Heart left ventricle (tissue), 16 donors: ENCODE measurements around the gene NXNL2. TPM values are rescaled to one million over a fixed set of nuclear protein-coding genes. Genes with fewer than 3 reads are reported as not detected.

Experiments
- ATAC-seq, 4 donors: fragments of 200-7000 bp; cut with Tn5 transposase; one replicate each; pipeline ENCODE4 v1.9.1; 2020 to 2022; ENCODE audit warnings: moderate library complexity in 4 of 4, mild to moderate bottlenecking in 3 of 4, moderate number of reproducible peaks in 1 of 4
- DNase-seq, 5 donors: peaks; one replicate each; pipeline ENCODE4 v3.0.0-alpha.2; 2020
- H3K27ac ChIP-seq, 12 donors: fragments of 200-600 bp; sonication (generic) in 4 of 12; one replicate each; pipeline versions ENCODE4 v1.5.0 to v1.8.0; 2016 to 2022; ENCODE audit warnings: mild to moderate bottlenecking in 2 of 12
- H3K27me3 ChIP-seq, 9 donors: fragments of 200-600 bp; sonication (generic) in 2 of 9; one replicate each; pipeline versions ENCODE4 v1.5.1 to v1.8.0; 2016 to 2022; ENCODE audit warnings: mild to moderate bottlenecking in 3 of 9
- H3K36me3 ChIP-seq, 9 donors: fragments of 200-600 bp; sonication (generic) in 2 of 9; one replicate each; pipeline versions ENCODE4 v1.5.0 to v1.8.0; 2018 to 2022; ENCODE audit warnings: mild to moderate bottlenecking in 2 of 9
- H3K4me1 ChIP-seq, 12 donors: fragments of 200-600 bp; sonication (generic) in 4 of 12; one replicate each; pipeline versions ENCODE4 v1.5.0 to v1.8.0; 2016 to 2022; ENCODE audit warnings: mild to moderate bottlenecking in 3 of 12
- H3K4me3 ChIP-seq, 12 donors: fragments of 200-600 bp; sonication (generic) in 4 of 12; one replicate each; pipeline versions ENCODE4 v1.5.0 to v1.8.0; 2017 to 2022; ENCODE audit warnings: mild to moderate bottlenecking in 9 of 12, moderate library complexity in 4 of 12
- H3K9me3 ChIP-seq, 12 donors: fragments of 200-600 bp; sonication (generic) in 4 of 12; one replicate each; pipeline versions ENCODE4 v1.5.0 to v1.8.0; 2016 to 2022; ENCODE audit warnings: mild to moderate bottlenecking in 1 of 12
- CTCF ChIP-seq, 12 donors: fragments of 200-600 bp; sonication (generic) in 4 of 12; IDR thresholded peaks; one replicate each; pipeline versions ENCODE4 v1.5.0 to v1.8.0; 2018 to 2022; ENCODE audit warnings: antibody characterized with exemption in 12 of 12, mild to moderate bottlenecking in 5 of 12
- POLR2A ChIP-seq, 2 donors: fragments of 450-650 bp; IDR thresholded peaks; one replicate each; pipeline ENCODE4 v1.6.1; 2017; ENCODE audit warnings: antibody characterized with exemption in 2 of 2, mild to moderate bottlenecking in 2 of 2, moderate library complexity in 2 of 2
- WGBS, 4 donors: extraction: QIAGEN DNeasy Blood & Tissue Kit in 2 of 4; methylation state at CpG; one replicate each; pipeline versions ENCODE4 v1.1.5 to v1.1.7; 2013 to 2018; 5-methylcytosine and 5-hydroxymethylcytosine counted together
- intact Hi-C, 10 donors: fragments of 100-400 bp; cut with DNase I; formaldehyde crosslinking; loops; one replicate each; pipeline versions ENCODE4 v1.11.1 to v1.14.2; 2022
- polyA plus RNA-seq, 2 donors: library from polyadenylated mRNA; stranded (reverse); fragments of 200-250 nt; gene quantifications; one replicate each; pipeline ENCODE4 v1.2.3, GENCODE V29; 2013
- total RNA-seq, 9 donors: library from RNA; depleted of rRNA in 2 of 9; stranded (reverse); fragments of >200 nt in 2 of 9; fragmentation: NEBNext Ultra II Directional in 3 of 9; extraction: Animal tissue kit (Norgen Biotek cat#: 25700) in 3 of 9; gene quantifications; one replicate each; pipeline versions ENCODE4 v1.1.0 to v1.2.4, GENCODE V29; 2016 to 2023
- donor health status: ischemic (EF 13 %, LVEDD 7.1; RV severe dilation, severe dysfunction).
- donor health status: healthy with polysubstance abuse.
- donor health status: DM: no; HTN: yes; CAD: no.
- donor health status: DM: no; HTN: no; CAD: no.
- donor health status: ischemic (EF 25% LVEDD 6.9; RV normal size, moderate dysfunction).
- donor health status: ischemic (EF 25% LVEDD 5.7; RV mildly dilated, moderate dysfunction).
- donor health status: healthy.
- donor health status: DM: yes; HTN: yes; CAD: no.
- donor health status: ischemic (EF 35%, LVEDD 5.7; RV mildly dilated, moderate dysfunction).
- donor health status: nonischemic (EF 11% LVEDD 7.7; RV severe dilation, severe dysfunction).
- donor health status: DM: yes; HTN: yes; CAD: no.
- donor health status: PGD.
- donor health status: ischemic (EF 29% LVEDD 5.4; RV normal size, mild dysfunction).
- donor health status: nonischemic (EF 23%, LVEDD 6.1; RV moderate dilation, normal function).

Gene NXNL2
- total and polyA plus RNA-seq, 11 donors, result 0.07 TPM; not detected in 10

- TF ChIP-seq POLR2A (IDR thresholded peaks at IDR 0.05), result no peak
- no peak for TF ChIP-seq CTCF (IDR thresholded peaks at IDR 0.05)
- intact Hi-C loops, result no loop called here
- DNase-seq (no peak), ATAC-seq (no peak)
- H3K9me3 ChIP-seq, result no peaks in the 10 kb centered on the region
- H3K27ac ChIP-seq, result no peak overlapping the region
- 27 to 50% (median 46%) methylated on average over 4 of the region's 4 CpGs for WGBS, 4 donors
- no peaks in the 10 kb centered on the region for H3K36me3 ChIP-seq
- H3K4me3 ChIP-seq, result no peak overlapping the region
- H3K27me3 ChIP-seq, result peaks cover 0 to 13% (median 0%) of the 10 kb centered on the region in 9 donors
- H3K4me1 ChIP-seq, result no peaks in the 10 kb centered on the region
These were observed 13.7 kb upstream of the NXNL2 start for GRCh38 chr9:88521308-88521707.

- H3K9me3 ChIP-seq, result no peaks in the 10 kb centered on the region
- no peaks in the 10 kb centered on the region for H3K36me3 ChIP-seq
- no peak for ATAC-seq
- intact Hi-C loops, result no loop called here
- H3K27me3 ChIP-seq, result peaks cover 0 to 13% (median 0%) of the 10 kb centered on the region in 9 donors
- 92 to 98% (median 97%) methylated on average over 4 of the region's 4 CpGs for WGBS, 4 donors
- TF ChIP-seq CTCF (IDR thresholded peaks at IDR 0.05) (no peak), POLR2A (IDR thresholded peaks at IDR 0.05) (no peak)
- H3K27ac ChIP-seq, result no peak overlapping the region
- DNase-seq, result no peak
- H3K4me1 ChIP-seq, result no peaks in the 10 kb centered on the region
- H3K4me3 ChIP-seq, result no peak overlapping the region
These were observed 12.6 kb upstream of the NXNL2 start for GRCh38 chr9:88522360-88522759.

- Histone ChIP-seq H3K27me3 (peaks cover 0 to 13% (median 0%) of the 10 kb centered on the region in 9 donors), H3K27ac (no peak overlapping the region), H3K36me3 (no peaks in the 10 kb centered on the region), H3K4me1 (no peaks in the 10 kb centered on the region), H3K9me3 (no peaks in the 10 kb centered on the region), H3K4me3 (no peak overlapping the region)
- 81 to 89% (median 83%) methylated on average over 3 of the region's 3 CpGs for WGBS, 4 donors
- intact Hi-C loops, result no loop called here
- DNase-seq (no peak), ATAC-seq (no peak)
- TF ChIP-seq POLR2A (IDR thresholded peaks at IDR 0.05), result no peak
- TF ChIP-seq CTCF (IDR thresholded peaks at IDR 0.05), result no peak
These were observed 11.9 kb upstream of the NXNL2 start for GRCh38 chr9:88523056-88523455.

GRCh38 chr9:88524911-88525310 is 10.1 kb upstream of the NXNL2 start:
- DNase-seq, result no peak
- Histone ChIP-seq H3K36me3 (no peaks in the 10 kb centered on the region), H3K4me1 (no peaks in the 10 kb centered on the region), H3K9me3 (no peaks in the 10 kb centered on the region), H3K27ac (no peak overlapping the region), H3K27me3 (peaks cover 0 to 4% (median 0%) of the 10 kb centered on the region in 9 donors), H3K4me3 (no peak overlapping the region)
- no peak for TF ChIP-seq CTCF (IDR thresholded peaks at IDR 0.05)
- no peak for TF ChIP-seq POLR2A (IDR thresholded peaks at IDR 0.05)
- WGBS, 4 donors, result 91 to 96% (median 92%) methylated on average over 8 of the region's 8 CpGs
- intact Hi-C loops, result no loop called here
- ATAC-seq, result no peak
